Loucy (cell line): ENCODE measurements around the gene GPBP1.

Experiments used
- H2AFZ ChIP-seq: fragments of 200-600 bp; sonication (generic); 2 replicates; pipeline ENCODE4 v1.6.0; 2016; ENCODE audit warnings: antibody characterized with exemption, mild to moderate bottlenecking, low read length, moderate library complexity
- H3F3A ChIP-seq: fragments of 200-600 bp; 2 replicates; pipeline ENCODE4 v1.6.0; 2016; ENCODE audit warnings: antibody characterized with exemption, low read depth, mild to moderate bottlenecking
- H3K27me3 ChIP-seq: fragments of 200-600 bp; sonication (generic); 2 replicates; pipeline ENCODE4 v1.6.1; 2014; ENCODE audit warnings: low read length, mild to moderate bottlenecking; ENCODE audit not compliant: insufficient read depth, poor library complexity, severe bottlenecking
- H3K36me3 ChIP-seq: fragments of 200-600 bp; sonication (generic); 2 replicates; pipeline ENCODE4 v1.6.1; 2016; ENCODE audit warnings: low read length; ENCODE audit not compliant: insufficient read depth
- H3K4me1 ChIP-seq: fragments of 200-600 bp; sonication (generic); 2 replicates; pipeline ENCODE4 v1.5.1; 2014; ENCODE audit warnings: low read length, mild to moderate bottlenecking; ENCODE audit not compliant: insufficient read depth, poor library complexity, severe bottlenecking
- H3K4me2 ChIP-seq: fragments of 200-600 bp; sonication (generic); 2 replicates; pipeline ENCODE4 v1.6.0; 2014; ENCODE audit warnings: antibody characterized with exemption, low read length, low read depth, mild to moderate bottlenecking; ENCODE audit not compliant: poor library complexity, severe bottlenecking
- H3K4me3 ChIP-seq: fragments of 200-600 bp; sonication (generic); 2 replicates; pipeline ENCODE4 v1.5.1; 2014; ENCODE audit warnings: low read length, mild to moderate bottlenecking, mixed read lengths; ENCODE audit not compliant: poor library complexity, severe bottlenecking
- H3K79me2 ChIP-seq: fragments of 200-600 bp; sonication (generic); 2 replicates; pipeline ENCODE4 v1.6.1; 2014; ENCODE audit warnings: low read length; ENCODE audit not compliant: insufficient read depth
- H3K9ac ChIP-seq: fragments of 200-600 bp; sonication (generic); 2 replicates; pipeline ENCODE4 v1.6.0; 2014; ENCODE audit warnings: mild to moderate bottlenecking, low read depth, low read length, moderate library complexity; ENCODE audit not compliant: poor library complexity, severe bottlenecking
- H3K9me2 ChIP-seq: fragments of 200-600 bp; sonication (generic); replicated peaks from 2 replicates; pipeline ENCODE4 v1.6.1; 2016; ENCODE audit warnings: low read depth, low read length, mixed read lengths
- H3K9me3 ChIP-seq: fragments of 200-600 bp; sonication (generic); 2 replicates; pipeline ENCODE4 v1.6.1; 2014; ENCODE audit warnings: mild to moderate bottlenecking, antibody characterized with exemption, low read length, low read depth; ENCODE audit not compliant: insufficient read depth
- H4K20me1 ChIP-seq: fragments of 200-600 bp; sonication (generic); 2 replicates; pipeline ENCODE4 v1.6.0; 2014; ENCODE audit warnings: antibody characterized with exemption, low read length, mild to moderate bottlenecking; ENCODE audit not compliant: insufficient read depth, poor library complexity, severe bottlenecking
- CTCF ChIP-seq: fragments of 200-600 bp; sonication (generic); conservative IDR thresholded peaks from 2 replicates; pipeline ENCODE4 v1.5.1; 2014; ENCODE audit warnings: mild to moderate bottlenecking, antibody characterized with exemption, low read length
- EZH2phosphoT487 ChIP-seq: fragments of 200-600 bp; IDR thresholded peaks from 2 replicates; pipeline ENCODE4 v1.6.1; 2018; ENCODE audit warnings: antibody characterized with exemption, mild to moderate bottlenecking, moderate library complexity, borderline replicate concordance

The GPBP1 gene, protein sequence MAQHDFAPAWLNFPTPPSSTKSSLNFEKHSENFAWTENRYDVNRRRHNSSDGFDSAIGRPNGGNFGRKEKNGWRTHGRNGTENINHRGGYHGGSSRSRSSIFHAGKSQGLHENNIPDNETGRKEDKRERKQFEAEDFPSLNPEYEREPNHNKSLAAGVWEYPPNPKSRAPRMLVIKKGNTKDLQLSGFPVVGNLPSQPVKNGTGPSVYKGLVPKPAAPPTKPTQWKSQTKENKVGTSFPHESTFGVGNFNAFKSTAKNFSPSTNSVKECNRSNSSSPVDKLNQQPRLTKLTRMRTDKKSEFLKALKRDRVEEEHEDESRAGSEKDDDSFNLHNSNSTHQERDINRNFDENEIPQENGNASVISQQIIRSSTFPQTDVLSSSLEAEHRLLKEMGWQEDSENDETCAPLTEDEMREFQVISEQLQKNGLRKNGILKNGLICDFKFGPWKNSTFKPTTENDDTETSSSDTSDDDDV

DNA sequence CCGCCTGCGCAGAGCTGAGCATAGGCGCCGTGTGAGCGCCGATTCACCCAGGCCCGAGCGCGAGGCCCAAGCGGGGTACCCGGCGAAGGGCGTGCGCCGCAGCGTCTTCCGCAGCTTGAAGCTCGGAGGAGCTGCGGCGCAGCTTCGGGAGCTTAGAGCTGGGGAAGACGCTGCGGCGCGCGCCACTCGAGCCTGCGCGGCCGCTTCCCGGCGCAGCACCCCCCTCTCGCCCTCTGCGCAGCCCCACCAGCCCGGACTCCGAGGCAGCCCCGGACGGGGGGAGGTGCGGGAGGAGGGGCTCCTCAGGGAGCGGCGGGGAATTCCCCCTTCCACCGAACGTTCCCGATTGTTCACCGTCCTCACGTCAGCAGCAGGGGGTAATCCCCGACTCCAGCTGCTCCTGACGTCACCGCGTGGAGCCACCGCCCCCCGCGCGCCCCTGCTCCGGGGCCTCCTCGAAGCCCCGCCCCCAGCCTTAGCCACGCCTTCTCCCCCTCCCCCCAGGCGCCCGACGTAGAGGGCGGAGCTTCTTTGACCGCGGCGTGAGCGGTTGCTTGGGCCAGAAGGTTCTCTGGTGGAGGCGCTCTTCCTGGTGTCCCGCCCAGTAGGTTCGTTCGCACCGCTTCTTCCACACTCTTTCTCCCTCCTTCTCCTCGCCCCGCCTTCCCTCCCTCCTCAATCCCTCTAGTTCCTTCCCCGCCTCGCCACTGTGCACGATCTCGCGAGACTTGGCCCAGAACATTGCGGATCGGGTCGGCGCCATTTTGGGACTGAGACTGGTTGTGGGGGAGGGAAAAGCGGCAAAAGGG is at the start of gene GPBP1:
TSS of gene GPBP1 (plus strand) at position 741 of the 809 bp plus-strand sequence. CDS start 40,072 bp downstream, outside the sequence.
- H3F3A ChIP-seq: no peaks in the 10 kb centered on the region
- no peaks in the 10 kb centered on the region for H3K27me3 ChIP-seq
- H3K9me3 ChIP-seq: no peaks in the 10 kb centered on the region
- peaks cover 46% of the 10 kb centered on the region for H4K20me1 ChIP-seq
- H3K4me3 ChIP-seq: peak within 1 kb of the TSS; percentile 96
- peaks cover 51% of the 10 kb centered on the region for H3K79me2 ChIP-seq
- H3K4me1 ChIP-seq: peaks cover 28% of the 10 kb centered on the region
- H3K36me3 ChIP-seq: no peaks in the 10 kb centered on the region
- peak within 1 kb of the TSS; percentile 95 for H2AFZ ChIP-seq
- peak within 1 kb of the TSS; percentile 99 for H3K9ac ChIP-seq
- no peaks in the 10 kb centered on the region for H3K9me2 ChIP-seq
- peak within 1 kb of the TSS; percentile 92 for H3K4me2 ChIP-seq
- no peak for TF ChIP-seq EZH2phosphoT487
- no peak for TF ChIP-seq CTCF

DNA sequence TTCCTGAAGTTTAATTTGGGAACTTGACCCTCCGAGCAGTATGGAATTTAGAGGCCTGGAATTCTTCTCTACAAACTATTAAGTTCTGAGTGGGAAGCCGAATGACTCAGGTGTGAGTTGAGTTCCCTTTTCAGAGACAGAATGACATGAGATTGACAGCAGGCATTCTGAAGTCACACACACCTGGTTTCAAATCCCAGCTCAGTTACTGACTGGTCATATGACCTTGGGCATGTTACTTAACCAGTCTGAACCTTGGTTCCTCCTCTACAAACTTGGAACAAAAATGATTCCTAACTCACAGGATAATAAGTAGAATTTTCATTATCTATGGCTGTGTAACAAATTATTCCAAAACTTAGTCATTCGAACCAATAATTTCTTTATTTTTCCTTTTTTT is 45.5 kb upstream of the GPBP1 start:
- no peaks in the 10 kb centered on the region for H3K9me2 ChIP-seq
- H3K27me3 ChIP-seq: no peaks in the 10 kb centered on the region
- H3K4me3 ChIP-seq: no peak overlapping the region
- H4K20me1 ChIP-seq: no peaks in the 10 kb centered on the region
- no peak overlapping the region for H3K9ac ChIP-seq
- no peaks in the 10 kb centered on the region for H3K36me3 ChIP-seq
- no peak for TF ChIP-seq CTCF
- H3K4me2 ChIP-seq: no peak overlapping the region
- H3K9me3 ChIP-seq: no peaks in the 10 kb centered on the region
- H3K79me2 ChIP-seq: no peaks in the 10 kb centered on the region
- no peak overlapping the region for H2AFZ ChIP-seq
- no peaks in the 10 kb centered on the region for H3K4me1 ChIP-seq
- H3F3A ChIP-seq: no peaks in the 10 kb centered on the region

DNA sequence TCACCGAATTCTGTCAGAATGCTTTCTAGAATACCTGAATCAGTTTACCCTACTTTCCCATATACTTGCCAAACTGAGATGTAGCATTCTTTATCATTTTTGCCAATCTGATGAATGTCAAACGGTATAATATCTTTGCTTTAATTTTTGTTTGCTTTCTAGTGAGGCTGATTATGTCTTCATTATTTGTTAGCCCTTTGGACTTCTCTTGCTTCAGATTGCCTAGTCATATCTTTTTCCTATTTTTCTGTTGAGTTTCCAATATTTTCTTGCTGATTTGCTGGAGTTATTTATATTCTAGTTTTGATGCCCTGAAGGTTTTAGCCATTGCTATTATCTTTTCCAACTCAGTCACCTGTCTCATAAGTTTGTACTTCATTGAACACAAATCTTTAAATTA is 40.3 kb upstream of the GPBP1 start:
- no peaks in the 10 kb centered on the region for H3K79me2 ChIP-seq
- no peaks in the 10 kb centered on the region for H3K9me3 ChIP-seq
- H3K9me2 ChIP-seq: no peaks in the 10 kb centered on the region
- H3K9ac ChIP-seq: no peak overlapping the region
- TF ChIP-seq EZH2phosphoT487: no peak
- TF ChIP-seq CTCF: no peak
- no peaks in the 10 kb centered on the region for H3F3A ChIP-seq
- H3K27me3 ChIP-seq: no peaks in the 10 kb centered on the region
- H3K4me2 ChIP-seq: no peak overlapping the region
- no peak overlapping the region for H3K4me3 ChIP-seq
- no peaks in the 10 kb centered on the region for H4K20me1 ChIP-seq
- H2AFZ ChIP-seq: no peak overlapping the region
- H3K4me1 ChIP-seq: no peaks in the 10 kb centered on the region
- no peaks in the 10 kb centered on the region for H3K36me3 ChIP-seq
